Measurements from ENCODE around the gene TIGIT. TPM values are rescaled to one million over a fixed set of nuclear protein-coding genes. Genes with fewer than 3 reads are reported as not detected.

Gene TIGIT
- total RNA-seq, 1 experiment from 2014 or later, result not detected

GRCh38 chr3:114351123-114351821, 57.4 kb downstream of the TIGIT start:
- no peak overlapping the region for H3K14ac ChIP-seq (ENCODE audit: insufficient read depth, low read length)

More at GRCh38 chr3:114351123-114351821, 57.4 kb downstream of the TIGIT start:
- no peaks in the 10 kb centered on the region for H3K27me3 ChIP-seq (ENCODE audit: insufficient read depth, low read length)
- no peak overlapping the region for H3K9ac ChIP-seq (ENCODE audit: extremely low read depth, insufficient read length, low read length)
- no peaks in the 10 kb centered on the region; the same call in 1 of the 2 replicates for H3K79me2 ChIP-seq (ENCODE audit: insufficient read depth, low read length)
- H2BK5ac ChIP-seq (ENCODE audit: insufficient read length, low read length), result no peak overlapping the region
- H3K79me1 ChIP-seq (ENCODE audit: insufficient read depth, low read depth, low read length, poor library complexity, severe bottlenecking), result no peaks in the 10 kb centered on the region
- H3K4me1 ChIP-seq (ENCODE audit: insufficient read depth, low read length), result peaks cover 3% of the 10 kb centered on the region; the same call in 1 of the 2 replicates
- WGBS (ENCODE audit: extremely low coverage, insufficient read length, low lambda C conversion rate), result no CpG with 5 or more reads among the region's 64 CpGs
- H3K4me2 ChIP-seq (ENCODE audit: insufficient read depth, insufficient read length, low read length), result no peak overlapping the region
- H3K27ac ChIP-seq (ENCODE audit: insufficient read length, low read depth, low read length), result no peak overlapping the region
- H3K27me3 Mint-ChIP-seq (ENCODE audit: low read depth), result no peaks in the 10 kb centered on the region; the same call in 1 of the 2 replicates
- DNase-seq, result no peak
- H4K91ac ChIP-seq (ENCODE audit: insufficient read length, low read depth, low read length), result no peak overlapping the region
- no peaks in the 10 kb centered on the region for H3K9me3 ChIP-seq (ENCODE audit: control insufficient read depth, low read depth, low read length)
- no peak overlapping the region for H3T11ph ChIP-seq (ENCODE audit: low read length)
- H4K8ac ChIP-seq (replicated peaks; ENCODE audit: insufficient read length, low read depth, low read length), result no peak overlapping the region
- no peak overlapping the region for H3K27ac Mint-ChIP-seq
- H3K9me3 Mint-ChIP-seq, result no peaks in the 10 kb centered on the region; a peak in 1 of 5 replicates
- H2BK120ac ChIP-seq (ENCODE audit: low read depth, low read length, poor library complexity, severe bottlenecking), result no peak overlapping the region
- no peak for TF ChIP-seq CTCF (conservative IDR thresholded peaks at IDR 0.05)
- H3K4ac ChIP-seq (ENCODE audit: low read depth, low read length), result no peak overlapping the region
- H3K56ac ChIP-seq (ENCODE audit: insufficient read length, low read depth, low read length), result no peak overlapping the region
- H4K20me1 ChIP-seq (ENCODE audit: control insufficient read depth, insufficient read depth, insufficient read length), result no peaks in the 10 kb centered on the region
- H3K36me3 Mint-ChIP-seq (ENCODE audit: insufficient read depth in 1 of 3, low read depth in 3 of 3), result no peaks in the 10 kb centered on the region
- no peak overlapping the region for H2AK5ac ChIP-seq (ENCODE audit: insufficient read length, low read length)
- no peak overlapping the region for H3K18ac ChIP-seq (ENCODE audit: insufficient read length, low read depth, low read length)
- H3K23me2 ChIP-seq (ENCODE audit: insufficient read length, low read depth, low read length, poor library complexity, severe bottlenecking), result no peaks in the 10 kb centered on the region
- H2BK20ac ChIP-seq (ENCODE audit: low read depth, low read length, poor library complexity, severe bottlenecking), result no peak overlapping the region
- H2BK15ac ChIP-seq (ENCODE audit: low read depth, low read length), result no peak overlapping the region
- H4K5ac ChIP-seq (ENCODE audit: insufficient read length, low read depth, low read length), result no peak overlapping the region
- no peak overlapping the region for H3K4me3 Mint-ChIP-seq
- no peak overlapping the region for H2BK12ac ChIP-seq (ENCODE audit: insufficient read length, low read depth, low read length)
- H2AFZ ChIP-seq (ENCODE audit: low read length), result no peak overlapping the region
- H3K23ac ChIP-seq (ENCODE audit: insufficient read length, low read depth, low read length), result no peak overlapping the region
- H3K4me1 Mint-ChIP-seq, result peaks cover 0 to 9% of the 10 kb centered on the region in 2 experiments; a peak in 2 of 4 replicates
